HG02938 (cell line): ENCODE measurements around the gene DAAM2.

Experiments
- ATAC-seq: cut with Tn5 transposase; IDR thresholded peaks from one replicate; pipeline ENCODE4 v1.9.1; 2021; ENCODE audit warnings: mild to moderate bottlenecking, moderate library complexity; ENCODE audit not compliant: unreplicated experiment

Gene DAAM2

GRCh38 chr6:39786649-39787048 is 5.5 kb upstream of the DAAM2 start:
- no peak for ATAC-seq

- ATAC-seq = no peak
Observed at GRCh38 chr6:39787322-39787721, 4.9 kb upstream of the DAAM2 start.

GRCh38 chr6:39790772-39791171 is 1.4 kb upstream of the DAAM2 start:
- no peak for ATAC-seq

GRCh38 chr6:39791311-39791710 is 865 bp upstream of the DAAM2 start:
- no peak for ATAC-seq

GRCh38 chr6:39792540-39793450 is 619 bp downstream of the DAAM2 start:
- ATAC-seq = no peak

- ATAC-seq = no peak
Observed at GRCh38 chr6:39793516-39793915, 1.3 kb downstream of the DAAM2 start.

- ATAC-seq = no peak
Observed at GRCh38 chr6:39794231-39794630, 2.1 kb downstream of the DAAM2 start.

GRCh38 chr6:39797751-39798150 is 5.6 kb downstream of the DAAM2 start:
- no peak for ATAC-seq

GRCh38 chr6:39800034-39801032 is 8.2 kb downstream of the DAAM2 start:
- ATAC-seq = no peak

- no peak for ATAC-seq
Observed at GRCh38 chr6:39801456-39802251, 9.5 kb downstream of the DAAM2 start.

GRCh38 chr6:39803872-39804271 is 11.7 kb downstream of the DAAM2 start:
- ATAC-seq = no peak

GRCh38 chr6:39804466-39805065 is 12.4 kb downstream of the DAAM2 start:
- ATAC-seq = no peak

GRCh38 chr6:39806278-39806677 is 14.1 kb downstream of the DAAM2 start:
- ATAC-seq = no peak

- ATAC-seq = no peak
Observed at GRCh38 chr6:39808346-39808745, 16.2 kb downstream of the DAAM2 start.

- ATAC-seq = no peak
Observed at GRCh38 chr6:39808964-39809363, 16.8 kb downstream of the DAAM2 start.

- no peak for ATAC-seq
Observed at GRCh38 chr6:39811835-39812345, 19.7 kb downstream of the DAAM2 start.

- ATAC-seq = no peak
Observed at GRCh38 chr6:39812496-39812852, 20.3 kb downstream of the DAAM2 start.

GRCh38 chr6:39812853-39813533 is 20.8 kb downstream of the DAAM2 start:
- ATAC-seq = peak; percentile 82

GRCh38 chr6:39814236-39814635 is 22.1 kb downstream of the DAAM2 start:
- ATAC-seq = no peak

- ATAC-seq = no peak
Observed at GRCh38 chr6:39815356-39815755, 23.2 kb downstream of the DAAM2 start.
